Kidney (tissue), 14 donors: ENCODE measurements around the gene MYO9B. TPM values are rescaled to one million over a fixed set of nuclear protein-coding genes. Genes with fewer than 3 reads are reported as not detected.

ENCODE experiments used
- DNase-seq, 5 donors: peaks; one replicate each; pipeline ENCODE4 v3.0.0-alpha.2; 2013 to 2020
- FAIRE-seq: peaks from 2 replicates; lab custom pipeline; 2012; peaks lifted over from hg19 to GRCh38; lab: Jason Lieb, UNC
- H3K27ac ChIP-seq, 2 donors: one replicate each; pipeline ENCODE4 v1.7.0; 2013; ENCODE audit warnings: low read depth in 2 of 2, low read length in 2 of 2, inconsistent platforms in 1 of 2
- H3K27me3 ChIP-seq: one replicate; pipeline ENCODE4 v1.7.1; 2013; ENCODE audit warnings: low read length, inconsistent platforms; ENCODE audit not compliant: control insufficient read depth, insufficient read depth
- H3K36me3 ChIP-seq, 3 donors: one replicate each; pipeline versions ENCODE4 v1.7.0 to v1.7.1; 2013; ENCODE audit warnings: low read length in 3 of 3, control low read depth in 1 of 3, inconsistent platforms in 1 of 3; ENCODE audit not compliant: insufficient read depth in 3 of 3, control insufficient read depth in 2 of 3
- H3K4me1 ChIP-seq, 3 donors: one replicate each; pipeline versions ENCODE4 v1.7.0 to v1.7.1; 2013; ENCODE audit warnings: low read length in 3 of 3, inconsistent platforms in 1 of 3, low read depth in 1 of 3; ENCODE audit not compliant: control insufficient read depth in 2 of 3, insufficient read depth in 2 of 3
- H3K4me3 ChIP-seq, 3 donors: one replicate each; pipeline versions ENCODE4 v1.7.0 to v1.8.1; 2013; ENCODE audit warnings: low read length in 3 of 3, control low read depth in 1 of 3, inconsistent platforms in 1 of 3
- H3K9ac ChIP-seq, 3 donors: one replicate each; pipeline versions ENCODE4 v1.7.0 to v1.7.1; 2013; ENCODE audit warnings: low read length in 3 of 3, control low read depth in 1 of 3, inconsistent platforms in 1 of 3
- H3K9me3 ChIP-seq, 3 donors: one replicate each; pipeline versions ENCODE4 v1.7.0 to v1.7.1; 2013; ENCODE audit warnings: low read length in 3 of 3, control low read depth in 1 of 3, inconsistent platforms in 1 of 3; ENCODE audit not compliant: control insufficient read depth in 2 of 3, insufficient read depth in 1 of 3
- CTCF ChIP-seq: IDR thresholded peaks from 3 replicates; pipeline ENCODE4 v1.5.1; 2012; ENCODE audit warnings: mild to moderate bottlenecking, moderate library complexity, borderline replicate concordance; ENCODE audit not compliant: insufficient read depth; ENCODE audit errors: extremely low read depth
- intact Hi-C: fragments of 100-400 bp; cut with DNase I; formaldehyde crosslinking; loops from one replicate; pipeline ENCODE4 v1.11.1; 2022
- polyA plus RNA-seq: library from polyadenylated mRNA; stranded (reverse); fragments of 350-450 nt; fragmentation: Illumina TruSeq; extraction: RNeasy Lipid Tissue Mini Kit (QIAGEN cat#74804); gene quantifications from one replicate; pipeline ENCODE4 v1.2.3, GENCODE V29; 2014; ENCODE audit warnings: low read depth, low replicate concordance; ENCODE audit not compliant: insufficient read depth
- total RNA-seq: library from RNA; stranded (reverse); fragmentation: NEBNext Ultra II Directional; extraction: Animal tissue kit (Norgen Biotek cat#: 25700); gene quantifications from one replicate; pipeline ENCODE4 v1.2.1, GENCODE V29; 2021
- donor health status: control.
- donor health status: control.
- donor health status: control.
- donor health status: control.
- donor health status: control.
- donor health status: DM: yes; HTN: yes; CAD: no.
- donor health status: Normal renal cell carcinoma (clear cell type).

Gene MYO9B
- total and polyA plus RNA-seq, 2 donors from 2014 or later = 14.7 to 68.1 TPM

- H3K9ac ChIP-seq = no peak overlapping the region
- H3K4me1 ChIP-seq = no peaks in the 10 kb centered on the region
- H3K27ac ChIP-seq = no peak overlapping the region
- H3K4me3 ChIP-seq = no peak overlapping the region
- peaks cover 5 to 30% (median 18%) of the 10 kb centered on the region in 3 donors for H3K36me3 ChIP-seq
- intact Hi-C loops = no loop called here
- DNase-seq (no peak), FAIRE-seq (no peak)
- H3K9me3 ChIP-seq = no peaks in the 10 kb centered on the region
- H3K27me3 ChIP-seq = no peaks in the 10 kb centered on the region
- TF ChIP-seq CTCF = no peak
These were observed 122.1 kb downstream of the MYO9B start for GRCh38 chr19:17197666-17198065.

GRCh38 chr19:17200408-17201079, 125.0 kb downstream of the MYO9B start:
- Histone ChIP-seq H3K36me3 (peaks cover 3 to 18% (median 9%) of the 10 kb centered on the region in 3 donors), H3K4me3 (no peak overlapping the region), H3K27ac (no peak overlapping the region), H3K9ac (no peak overlapping the region), H3K4me1 (no peaks in the 10 kb centered on the region), H3K9me3 (no peaks in the 10 kb centered on the region), H3K27me3 (no peaks in the 10 kb centered on the region)
- intact Hi-C loops = no loop called here
- TF ChIP-seq CTCF = no peak
- no peak for DNase-seq
- no peak for FAIRE-seq

GRCh38 chr19:17202249-17202648, 126.7 kb downstream of the MYO9B start:
- no peak for TF ChIP-seq CTCF
- Histone ChIP-seq H3K9ac (no peak overlapping the region), H3K4me3 (no peak overlapping the region), H3K9me3 (no peaks in the 10 kb centered on the region), H3K4me1 (no peaks in the 10 kb centered on the region), H3K27me3 (no peaks in the 10 kb centered on the region), H3K27ac (no peak overlapping the region), H3K36me3 (peaks cover 3 to 18% (median 9%) of the 10 kb centered on the region in 3 donors)
- FAIRE-seq = no peak
- DNase-seq = peak in 1 of 5 donors; percentile 71
- intact Hi-C loops = no loop called here

GRCh38 chr19:17202713-17203112, 127.1 kb downstream of the MYO9B start:
- no peak for DNase-seq
- Histone ChIP-seq H3K27me3 (no peaks in the 10 kb centered on the region), H3K9ac (no peak overlapping the region), H3K4me1 (no peaks in the 10 kb centered on the region), H3K36me3 (peaks cover 3 to 18% (median 9%) of the 10 kb centered on the region in 3 donors), H3K9me3 (no peaks in the 10 kb centered on the region), H3K27ac (no peak overlapping the region), H3K4me3 (no peak overlapping the region)
- no peak for FAIRE-seq
- no peak for TF ChIP-seq CTCF
- intact Hi-C loops = no loop called here
